Left kidney (tissue), 2 donors: ENCODE data around the gene NAXE. TPM values are rescaled to one million over a fixed set of nuclear protein-coding genes. Genes with fewer than 3 reads are reported as not detected.
"Not testable (repeated sequence)": the region's sequence is repeated elsewhere in the genome, so short reads cannot be mapped to it uniquely, and the experiment has no call there.

ENCODE experiments used
- DNase-seq: peaks from one replicate; pipeline ENCODE4 v3.0.0-alpha.2; 2013
- polyA plus RNA-seq: library from polyadenylated mRNA; unstranded; fragments of 120-200 nt; gene quantifications from one replicate; pipeline ENCODE4 v1.2.1, GENCODE V29; 2013; ENCODE audit not compliant: insufficient read length

Gene NAXE
- polyA plus RNA-seq, 1 donor = 62.1 TPM

- no peak for DNase-seq
Measured at GRCh38 chr1:156592158-156592909, 758 bp downstream of the NAXE start.

- DNase-seq = no peak
Measured at GRCh38 chr1:156592910-156593660, 1.5 kb downstream of the NAXE start.

GRCh38 chr1:156593661-156593989 is 2.0 kb downstream of the NAXE start:
- no peak for DNase-seq

- DNase-seq = no peak
Measured at GRCh38 chr1:156594190-156594589, 2.6 kb downstream of the NAXE start.

GRCh38 chr1:156595016-156595415 is 3.4 kb downstream of the NAXE start:
- no peak for DNase-seq

- DNase-seq = no peak
Measured at GRCh38 chr1:156596426-156596825, 4.8 kb downstream of the NAXE start.

GRCh38 chr1:156598125-156598524 is 6.5 kb downstream of the NAXE start:
- no peak for DNase-seq

- no peak for DNase-seq
Measured at GRCh38 chr1:156598731-156599432, 7.3 kb downstream of the NAXE start.

GRCh38 chr1:156599811-156600210 is 8.2 kb downstream of the NAXE start:
- DNase-seq = no peak

GRCh38 chr1:156600733-156601121 is 9.2 kb downstream of the NAXE start:
- DNase-seq = no peak

GRCh38 chr1:156601122-156601830 is 9.7 kb downstream of the NAXE start, which contains the start of gene GPATCH4:
Gene GPATCH4 (minus strand): TSS chr1:156601479.
- DNase-seq = peak; percentile 83

GRCh38 chr1:156601892-156602291 is 10.3 kb downstream of the NAXE start:
- DNase-seq = no peak

- DNase-seq = no peak
Measured at GRCh38 chr1:156602557-156602993, 11.0 kb downstream of the NAXE start.

- DNase-seq = not testable (repeated sequence)
Measured at GRCh38 chr1:156607344-156607743, 15.8 kb downstream of the NAXE start.

- DNase-seq = no peak
Measured at GRCh38 chr1:156608036-156608674, 16.6 kb downstream of the NAXE start.

- DNase-seq = no peak
Measured at GRCh38 chr1:156608981-156609380, 17.4 kb downstream of the NAXE start.

- DNase-seq = not testable (repeated sequence)
Measured at GRCh38 chr1:156610072-156610471, 18.5 kb downstream of the NAXE start.

- DNase-seq = no peak
Measured at GRCh38 chr1:156612666-156613065, 21.1 kb downstream of the NAXE start.

- no peak for DNase-seq
Measured at GRCh38 chr1:156615946-156616345, 24.4 kb downstream of the NAXE start.

GRCh38 chr1:156616463-156616862 is 24.9 kb downstream of the NAXE start:
- peak; percentile 87 for DNase-seq

- DNase-seq = no peak
Measured at GRCh38 chr1:156618853-156619581, 27.4 kb downstream of the NAXE start, which contains the start of gene HAPLN2. Gene HAPLN2 (plus strand): TSS chr1:156619415. CDS start chr1:156623491, 4,076 bp downstream.
